ENCODE results near the gene ZMYND8.
"Not testable (repeated sequence)": the region's sequence is repeated elsewhere in the genome, so short reads cannot be mapped to it uniquely, and the experiment has no call there.

ZMYND8 gene

GRCh38 chr20:47356526-47357295 lies at the start of gene ZMYND8:
Gene ZMYND8, minus strand, starts transcription at chr20:47356699. Its CDS starts 29 bp downstream, at chr20:47356670.
- peak; percentile 91 to 93 for DNase-seq (ENCODE audit: low read depth in 1 of 2, low spot score in 1 of 2)

GRCh38 chr20:47405775-47406325 lies 49.4 kb upstream of the ZMYND8 start:
- no peak for DNase-seq (ENCODE audit: low read depth in 1 of 2, low spot score in 1 of 2)

- no peak for DNase-seq (ENCODE audit: low read depth in 1 of 2, low spot score in 1 of 2)
Measured at GRCh38 chr20:47400685-47401084, 44.2 kb upstream of the ZMYND8 start.

DNA sequence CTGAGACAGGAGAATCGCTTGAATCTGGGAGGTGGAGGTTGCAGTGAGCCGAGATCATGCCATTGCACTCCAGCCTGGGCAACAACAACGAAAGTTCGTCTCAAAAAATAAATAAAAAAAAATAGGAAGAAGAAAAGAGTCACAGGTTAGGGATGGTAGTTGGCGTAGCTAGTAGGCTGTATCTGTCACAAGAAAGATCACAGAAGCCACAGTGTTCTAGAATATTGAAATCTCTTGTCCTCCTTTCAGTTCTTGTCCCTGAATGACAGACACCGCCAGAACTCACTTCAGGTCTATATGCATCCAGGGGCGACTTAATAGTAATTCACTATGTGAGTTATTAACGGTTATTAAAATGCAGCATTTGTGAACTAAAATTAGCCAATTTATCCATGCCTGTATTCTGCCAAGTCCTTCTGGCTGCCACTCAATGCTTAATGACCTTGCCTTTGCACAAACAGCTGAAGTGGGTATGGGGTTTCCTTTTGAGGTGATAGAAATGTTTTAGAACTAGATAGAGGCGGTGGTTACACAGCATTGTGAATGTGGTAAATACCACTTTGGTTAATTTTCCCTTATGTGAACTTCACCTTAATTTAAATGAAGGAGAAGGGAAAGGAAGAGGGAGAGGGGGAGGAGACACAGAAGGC lies 41.3 kb upstream of the ZMYND8 start:
- DNase-seq (ENCODE audit: low read depth in 1 of 2, low spot score in 1 of 2): no peak

DNA sequence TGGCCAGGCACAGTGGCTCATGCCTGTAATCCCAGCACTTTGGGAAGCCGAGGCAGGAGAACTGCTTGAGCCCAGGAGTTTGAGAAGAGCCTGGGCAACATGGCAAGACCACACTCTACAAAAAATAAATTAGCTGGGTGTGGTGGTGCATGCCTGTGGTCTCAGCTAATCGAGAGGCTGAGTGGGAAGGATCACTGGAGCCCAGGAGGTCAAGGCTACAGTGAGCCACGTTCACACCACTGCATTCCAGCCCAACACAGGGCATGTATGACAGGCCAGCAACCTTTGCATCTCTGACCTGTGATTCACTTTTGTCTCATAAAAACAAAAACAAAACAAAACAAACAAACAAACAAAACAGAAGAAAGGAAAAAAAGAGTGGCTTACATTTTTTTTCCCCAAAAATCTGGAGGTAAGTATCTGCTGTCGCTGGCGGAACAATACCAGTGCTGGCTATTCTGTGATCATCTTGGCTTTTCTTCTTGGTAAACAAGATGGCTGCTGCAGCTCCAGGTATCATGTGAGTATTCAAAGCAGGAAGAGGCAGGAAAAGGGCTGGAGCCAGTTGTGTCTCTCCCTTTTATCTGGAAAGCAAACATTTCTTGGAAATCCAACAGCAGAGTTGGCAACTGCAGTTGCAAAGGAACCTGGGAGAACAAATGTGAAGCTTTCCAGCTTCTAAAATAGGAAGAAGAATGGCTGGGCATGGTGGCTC lies 40.4 kb upstream of the ZMYND8 start:
- DNase-seq (ENCODE audit: low read depth in 1 of 2, low spot score in 1 of 2): no peak

DNA sequence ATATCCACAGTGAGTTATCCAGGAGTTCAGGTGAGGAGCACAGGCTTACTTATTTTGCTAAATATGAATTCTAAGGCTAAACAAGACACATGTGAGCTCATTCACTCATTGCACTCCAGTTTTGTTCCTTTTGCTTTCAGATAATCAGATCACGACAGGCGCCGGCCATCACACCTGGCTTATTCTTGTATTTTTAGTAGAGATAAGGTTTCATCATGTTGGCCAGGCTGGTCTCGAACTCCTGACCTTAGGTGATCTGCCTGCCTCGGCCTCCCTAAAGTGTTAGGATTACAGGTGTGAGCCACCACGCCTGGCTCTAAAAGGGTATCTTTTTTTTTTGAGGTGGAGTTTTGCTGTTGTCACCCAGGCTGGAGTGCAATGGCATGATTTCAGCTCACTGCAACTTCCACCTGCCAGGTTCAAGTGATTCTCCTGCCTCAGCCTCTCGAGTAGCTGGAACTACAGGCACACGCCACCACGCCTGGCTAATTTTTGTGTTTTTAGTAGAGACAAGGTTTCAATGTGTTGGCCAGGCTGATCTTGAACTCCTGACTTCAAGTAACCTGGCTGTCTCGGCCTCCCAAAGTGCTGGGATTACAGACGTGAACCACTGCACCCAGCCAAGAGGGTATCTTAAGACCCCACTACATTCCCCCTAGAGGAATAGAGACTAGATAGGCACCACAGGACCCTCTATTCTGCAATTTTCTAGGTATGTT lies 37.5 kb upstream of the ZMYND8 start:
- not testable (repeated sequence) for DNase-seq (ENCODE audit: low read depth in 1 of 2, low spot score in 1 of 2)

DNA sequence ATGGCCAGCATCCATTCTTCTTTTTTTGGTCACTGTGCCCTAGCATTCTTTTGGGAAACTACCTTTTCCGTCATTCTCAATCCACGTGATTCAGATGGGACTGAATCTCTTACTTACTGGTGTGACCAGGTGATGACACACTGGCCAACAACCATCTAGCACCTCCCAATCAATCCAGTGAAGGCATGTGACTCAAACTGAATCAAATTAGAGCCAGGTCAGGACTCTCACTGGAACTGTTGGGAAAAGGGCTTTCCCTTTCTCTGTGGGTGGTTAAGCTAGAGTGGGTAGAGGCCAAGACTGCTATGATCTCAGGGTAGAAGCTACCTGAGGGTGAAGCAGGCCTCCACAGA lies 36.2 kb upstream of the ZMYND8 start:
- no peak for DNase-seq (ENCODE audit: low read depth in 1 of 2, low spot score in 1 of 2)

DNA sequence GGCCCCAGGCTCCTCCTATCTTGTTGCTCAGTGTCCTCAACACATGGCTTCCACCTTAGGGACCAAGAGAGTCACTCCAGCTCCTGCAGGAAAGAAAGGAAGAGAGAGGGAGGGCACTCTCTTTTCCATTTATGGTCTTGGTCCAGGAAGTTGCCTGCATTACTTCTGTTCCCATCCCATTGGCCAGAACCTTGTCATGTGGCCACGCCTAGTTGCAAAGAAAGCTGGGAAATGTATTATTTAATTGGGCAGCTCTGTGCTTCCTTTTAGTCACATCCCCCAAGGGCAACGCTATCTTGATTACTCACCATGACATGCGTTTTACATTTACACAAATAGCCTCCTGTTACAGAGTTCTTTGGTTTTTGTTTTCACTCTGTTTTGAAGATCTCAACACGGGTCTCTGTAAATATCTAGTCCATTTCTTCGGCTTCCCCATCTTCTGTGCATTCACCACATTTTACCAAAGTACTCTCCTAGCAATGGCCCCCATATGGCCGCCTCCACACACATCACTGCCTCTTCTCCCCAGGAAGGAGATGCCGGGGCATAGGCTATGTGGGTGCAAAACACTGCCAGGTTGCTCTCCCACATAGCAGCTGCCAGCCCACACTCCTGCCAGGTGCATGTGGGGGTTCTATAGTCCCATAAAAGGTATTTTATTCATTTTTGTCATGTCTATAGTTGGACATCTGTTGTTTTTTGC lies 35.7 kb upstream of the ZMYND8 start:
- DNase-seq (ENCODE audit: low read depth in 1 of 2, low spot score in 1 of 2): no peak

- DNase-seq (ENCODE audit: low read depth in 1 of 2, low spot score in 1 of 2): no peak
Measured at GRCh38 chr20:47391276-47392010, 34.9 kb upstream of the ZMYND8 start.

GRCh38 chr20:47389867-47390347 lies 33.4 kb upstream of the ZMYND8 start:
- no peak for DNase-seq (ENCODE audit: low read depth in 1 of 2, low spot score in 1 of 2)

DNA sequence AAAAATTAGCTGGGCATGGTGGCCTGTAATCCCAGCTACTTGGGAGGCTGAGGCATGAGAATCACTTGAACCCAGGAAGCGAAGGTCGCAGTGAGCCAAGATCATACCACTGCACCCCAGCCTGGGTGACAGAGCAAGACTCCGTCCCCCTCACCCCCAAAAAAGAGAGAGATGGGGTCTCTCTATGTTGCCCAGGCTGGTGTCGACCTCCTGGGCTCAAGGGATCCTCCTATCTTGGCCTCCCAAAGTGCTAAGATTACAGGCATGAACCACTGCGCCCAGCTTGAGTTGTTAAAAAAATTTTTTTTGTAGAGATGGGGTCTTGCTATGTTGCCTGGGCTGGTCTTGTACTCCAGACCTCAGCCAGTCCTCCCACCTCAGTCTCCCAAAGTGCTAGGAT lies 29.5 kb upstream of the ZMYND8 start:
- not testable (repeated sequence) for DNase-seq (ENCODE audit: low read depth in 1 of 2, low spot score in 1 of 2)

DNA sequence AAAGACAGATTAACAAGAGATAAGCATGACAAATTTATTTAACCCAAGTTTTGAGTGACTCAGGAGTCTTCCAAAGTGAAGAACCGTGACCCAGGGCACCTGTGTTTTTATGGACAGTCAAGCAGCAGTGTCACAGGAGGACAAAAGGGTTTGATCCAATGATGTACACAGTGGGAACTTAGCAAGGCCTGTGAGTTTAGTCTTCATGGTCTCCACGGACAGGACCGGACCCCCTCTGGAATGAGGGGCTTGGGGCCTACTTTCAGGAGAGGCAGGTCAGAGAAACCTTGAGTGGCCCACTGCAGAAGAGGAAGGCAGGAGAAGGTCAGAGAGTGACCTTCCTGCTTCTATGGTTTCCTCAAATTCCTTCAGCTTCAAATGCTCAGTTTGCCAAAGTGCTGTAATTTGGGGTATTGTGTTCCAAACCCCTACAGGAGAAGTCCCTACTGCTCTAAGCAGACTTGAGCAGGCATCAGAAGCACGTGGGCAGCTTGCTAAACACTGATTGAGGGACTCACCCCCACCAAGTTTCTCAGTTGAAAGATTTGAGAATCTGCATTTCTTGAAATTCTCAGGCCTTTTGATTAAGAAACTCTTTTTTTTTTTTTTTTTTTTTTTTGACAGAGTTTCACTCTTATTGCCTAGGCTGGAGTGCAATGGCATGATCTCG lies 26.4 kb upstream of the ZMYND8 start:
- DNase-seq (ENCODE audit: low read depth in 1 of 2, low spot score in 1 of 2): no peak

GRCh38 chr20:47380481-47380880 lies 24.0 kb upstream of the ZMYND8 start:
- no peak for DNase-seq (ENCODE audit: low read depth in 1 of 2, low spot score in 1 of 2)

DNA sequence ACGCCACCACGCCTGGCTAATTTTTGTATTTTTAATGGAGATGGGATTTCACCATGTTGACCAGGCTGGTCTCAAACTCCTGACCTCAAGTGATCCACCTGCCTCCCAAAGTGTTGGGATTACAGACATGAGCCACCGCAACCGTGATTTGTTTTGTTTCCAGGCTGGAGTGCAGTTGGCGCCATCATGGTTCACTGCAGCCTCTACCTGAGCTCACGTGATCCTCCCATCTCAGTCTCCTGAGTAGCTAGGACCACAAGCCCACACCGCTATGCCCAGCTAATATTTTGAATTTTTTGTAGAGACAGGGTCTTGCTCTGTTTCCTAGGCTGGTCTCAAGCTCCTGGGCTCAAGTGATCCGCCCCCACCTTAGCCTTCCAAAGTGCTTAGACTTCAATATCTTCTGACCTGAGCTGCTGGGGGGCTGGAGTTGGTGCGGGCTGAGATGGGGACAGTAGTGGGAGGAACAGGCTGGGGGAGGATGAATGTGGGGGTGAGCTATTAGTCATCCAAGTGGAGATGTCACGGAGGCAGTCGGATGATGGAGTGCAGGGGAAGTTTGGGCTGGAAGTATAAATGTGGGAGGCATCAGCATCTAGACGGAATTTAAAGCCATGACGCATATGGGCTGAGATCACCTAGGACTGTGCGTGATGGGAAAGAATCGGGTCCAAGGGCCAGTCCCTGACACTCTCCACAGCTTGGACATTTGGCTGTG lies 23.1 kb upstream of the ZMYND8 start:
- DNase-seq (ENCODE audit: low read depth in 1 of 2, low spot score in 1 of 2): no peak

GRCh38 chr20:47377122-47377722 lies 20.7 kb upstream of the ZMYND8 start:
- no peak for DNase-seq (ENCODE audit: low read depth in 1 of 2, low spot score in 1 of 2)

DNA sequence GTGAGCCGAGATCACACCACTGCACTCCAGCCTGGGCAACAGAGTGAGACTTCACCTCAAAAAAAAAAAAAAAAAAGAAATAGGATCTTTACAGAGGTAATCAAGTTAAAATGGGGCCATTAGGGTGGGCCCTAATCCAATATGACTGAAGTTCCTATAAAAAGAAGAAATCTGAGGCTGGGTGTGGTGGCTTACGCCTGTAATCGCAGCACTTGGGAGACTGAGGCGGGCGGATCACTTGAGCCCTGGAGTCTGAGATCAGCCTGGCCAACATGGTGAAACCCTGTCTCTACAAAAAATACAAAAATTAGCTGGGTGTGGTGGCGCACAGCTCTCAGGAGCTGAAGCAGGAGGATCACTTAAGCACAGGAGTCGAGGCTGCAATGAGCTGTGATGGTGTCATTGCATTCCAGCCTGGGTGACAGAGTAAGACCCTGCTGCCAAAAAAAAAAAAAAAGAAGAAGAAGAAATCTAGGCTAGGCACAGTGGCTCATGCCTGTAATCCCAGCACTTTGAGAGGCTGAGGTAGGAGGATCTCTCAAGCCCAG lies 19.7 kb upstream of the ZMYND8 start:
- DNase-seq (ENCODE audit: low read depth in 1 of 2, low spot score in 1 of 2): not testable (repeated sequence)

- DNase-seq (ENCODE audit: low read depth in 1 of 2, low spot score in 1 of 2): not testable (repeated sequence)
Measured at GRCh38 chr20:47374121-47374520, 17.6 kb upstream of the ZMYND8 start.

GRCh38 chr20:47373206-47373733 lies 16.8 kb upstream of the ZMYND8 start:
- DNase-seq (ENCODE audit: low read depth in 1 of 2, low spot score in 1 of 2): no peak
